Germinal center (tissue), 1 donor: ENCODE measurements around the gene NPAS1.
A peak's percentile ranks its signal among the peaks of the same experiment; 100 is the strongest.

ENCODE experiments used
- DNase-seq: peaks from one replicate; pipeline ENCODE4 v3.0.0; 2012; ENCODE audit warnings: mixed read lengths, low spot score

NPAS1 gene

GRCh38 chr19:47019431-47020041 is at the start of gene NPAS1:
Gene NPAS1 (plus strand): TSS chr19:47019837. CDS start chr19:47021048, 1,211 bp downstream.
- DNase-seq, result no peak

DNA sequence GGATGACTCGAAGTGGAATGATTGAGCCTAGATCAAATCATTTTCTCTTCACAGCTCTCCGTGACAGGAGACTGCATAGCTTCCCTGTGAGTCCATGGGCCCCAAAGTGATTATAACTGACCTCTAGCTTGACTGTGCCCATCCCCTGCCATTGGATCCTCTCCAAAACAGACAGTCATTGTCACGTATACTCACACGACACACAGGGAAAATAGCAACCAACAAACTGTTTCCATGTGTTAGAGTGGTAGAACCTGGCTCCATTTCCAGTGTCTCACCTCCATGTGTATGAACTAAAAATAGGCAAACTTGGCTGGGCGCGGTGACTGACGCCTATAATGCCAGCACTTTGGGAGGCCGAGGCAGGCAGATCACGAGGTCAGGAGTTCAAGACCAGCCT is 48.8 kb upstream of the NPAS1 start:
- DNase-seq, result no peak

DNA sequence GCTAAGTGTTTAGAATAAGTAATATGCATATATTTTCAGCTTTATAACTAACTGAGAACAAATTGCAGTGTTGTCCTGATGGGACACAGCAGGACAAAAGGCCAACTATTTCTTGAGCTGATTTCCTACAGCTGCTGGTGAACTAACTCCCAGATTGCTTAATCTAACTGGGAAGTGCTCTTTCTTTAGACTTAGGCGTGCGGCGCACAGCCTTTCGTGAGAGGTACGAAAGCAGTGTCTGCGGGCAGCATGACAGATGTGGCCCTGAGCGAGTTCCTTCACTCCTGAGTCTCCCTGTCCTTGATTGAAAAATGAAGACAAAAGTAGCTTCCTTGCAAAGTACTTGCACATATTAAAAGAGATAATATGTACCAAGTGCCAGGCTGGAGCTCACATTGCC is 47.3 kb upstream of the NPAS1 start:
- no peak for DNase-seq

DNA sequence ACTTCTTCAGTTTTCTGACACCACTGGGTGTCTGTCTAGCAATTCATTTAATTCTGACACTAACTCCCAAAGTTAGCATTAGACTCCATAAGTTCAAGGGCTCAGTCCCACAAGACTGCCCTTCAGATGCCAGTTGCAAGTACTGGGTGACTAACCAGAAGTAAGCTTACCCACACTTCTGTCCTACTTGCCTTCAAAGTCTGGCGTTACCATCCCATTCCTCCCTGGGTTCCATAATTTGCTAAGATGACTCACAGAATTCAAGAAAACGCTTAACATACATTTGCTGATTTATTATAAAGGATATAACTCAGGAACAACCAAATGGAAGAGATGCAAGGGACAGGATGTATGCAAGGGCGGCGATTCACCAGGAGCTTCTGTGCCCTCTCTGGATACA is 45.5 kb upstream of the NPAS1 start:
- no peak for DNase-seq

DNA sequence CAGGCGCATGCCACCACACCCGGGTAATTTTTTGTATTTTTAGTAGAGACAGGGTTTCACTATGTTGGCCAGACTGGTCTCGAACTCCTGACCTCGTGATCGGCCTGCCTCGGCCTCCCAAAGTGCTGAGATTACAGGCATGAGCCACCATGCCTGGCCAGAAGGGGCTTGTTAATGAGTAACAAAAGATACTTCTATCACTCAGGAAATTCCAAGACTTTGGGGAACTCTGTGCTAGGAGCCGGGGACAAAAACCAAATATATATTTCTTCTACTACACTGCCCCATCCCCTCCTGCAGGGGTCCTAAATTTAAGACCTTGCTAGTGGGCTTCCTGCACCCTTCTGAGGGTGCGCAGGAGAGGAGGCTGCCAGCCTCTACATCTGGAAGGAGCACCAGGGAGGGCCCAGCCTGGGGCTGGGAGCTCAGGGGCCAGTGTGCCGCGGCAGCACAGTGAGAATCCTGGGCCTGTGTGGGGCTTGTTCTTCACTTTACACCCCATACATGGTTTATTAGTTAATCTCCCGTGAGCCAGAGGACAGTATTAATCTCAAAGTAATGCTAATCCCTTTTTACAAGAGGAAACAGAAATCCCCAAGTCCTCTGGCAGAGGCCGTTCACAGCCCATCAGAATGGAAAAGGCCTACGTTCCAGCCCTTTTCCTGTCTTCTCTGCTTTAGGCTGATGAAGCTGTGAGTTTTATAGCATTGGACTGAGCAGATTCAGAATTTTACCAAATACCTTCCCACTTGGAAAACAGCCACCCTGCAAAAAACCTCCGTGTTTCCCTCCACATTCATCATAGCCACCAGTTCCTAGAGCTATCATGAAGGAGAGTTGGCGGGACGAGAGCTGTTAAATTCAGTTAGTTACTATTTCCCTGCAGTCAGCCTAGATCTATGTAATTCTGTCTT is 44.4 kb upstream of the NPAS1 start:
- no peak for DNase-seq

DNA sequence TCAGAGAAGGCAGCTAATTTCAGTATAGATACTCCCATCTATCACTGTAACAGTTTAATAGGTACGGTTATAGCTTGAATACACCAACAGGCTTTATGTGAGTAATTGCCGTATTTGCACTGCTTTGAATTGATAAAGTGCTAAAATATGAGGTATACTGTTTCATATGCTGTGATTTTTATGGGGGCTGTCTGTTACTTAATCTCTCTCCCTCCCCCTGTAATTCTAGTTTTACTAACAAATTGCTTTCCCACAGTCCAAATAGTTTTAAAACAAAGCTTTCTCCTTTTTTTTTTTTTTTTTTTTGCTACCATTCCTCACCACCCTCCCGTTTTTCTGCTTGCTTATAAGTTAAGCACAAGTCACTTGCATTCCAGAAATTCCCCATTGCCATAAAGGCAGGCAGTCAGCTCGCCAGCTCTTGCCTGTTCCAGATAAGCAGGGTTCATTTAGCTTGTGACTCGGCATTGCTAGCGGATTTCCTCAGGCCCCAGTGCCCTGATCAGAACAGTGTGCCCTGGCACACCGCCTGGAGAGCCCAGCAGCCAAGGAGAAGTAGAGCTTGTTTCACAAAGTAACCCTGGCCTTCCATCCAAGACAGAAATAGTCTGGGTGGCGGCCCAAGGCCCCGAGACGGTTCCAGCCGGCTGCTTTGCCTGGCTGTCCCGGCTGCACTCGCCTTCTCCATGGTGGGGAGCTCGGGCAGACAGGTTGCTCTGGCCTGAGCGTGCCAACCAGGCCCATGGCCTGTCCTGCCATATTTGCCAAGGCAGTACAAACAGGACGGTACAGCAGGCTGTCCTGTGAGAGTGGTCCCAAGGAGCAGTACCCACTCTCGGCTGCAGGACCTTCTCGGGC is 43.5 kb upstream of the NPAS1 start:
- no peak for DNase-seq

- DNase-seq, result no peak
Measured at GRCh38 chr19:46976845-46977320, 42.8 kb upstream of the NPAS1 start.

DNA sequence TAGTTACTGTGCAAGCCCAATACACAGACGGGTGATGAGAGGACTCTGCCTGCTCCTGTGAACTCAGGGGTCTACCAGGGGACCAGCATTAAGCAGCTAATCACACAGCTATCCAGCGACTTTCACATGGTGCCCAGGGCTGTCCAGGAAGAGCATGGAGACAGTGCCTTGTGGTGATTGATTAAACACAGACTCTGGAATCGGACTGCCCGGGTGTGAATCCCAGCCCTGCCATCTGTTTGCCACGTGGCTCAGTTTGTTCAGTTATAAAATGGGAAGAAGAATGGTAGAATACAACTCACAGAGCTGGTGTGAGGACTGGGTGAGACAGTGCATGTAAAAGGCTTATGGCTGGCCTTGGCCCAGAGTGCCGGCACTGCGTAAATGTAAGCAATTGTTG is 42.1 kb upstream of the NPAS1 start:
- DNase-seq, result no peak

DNA sequence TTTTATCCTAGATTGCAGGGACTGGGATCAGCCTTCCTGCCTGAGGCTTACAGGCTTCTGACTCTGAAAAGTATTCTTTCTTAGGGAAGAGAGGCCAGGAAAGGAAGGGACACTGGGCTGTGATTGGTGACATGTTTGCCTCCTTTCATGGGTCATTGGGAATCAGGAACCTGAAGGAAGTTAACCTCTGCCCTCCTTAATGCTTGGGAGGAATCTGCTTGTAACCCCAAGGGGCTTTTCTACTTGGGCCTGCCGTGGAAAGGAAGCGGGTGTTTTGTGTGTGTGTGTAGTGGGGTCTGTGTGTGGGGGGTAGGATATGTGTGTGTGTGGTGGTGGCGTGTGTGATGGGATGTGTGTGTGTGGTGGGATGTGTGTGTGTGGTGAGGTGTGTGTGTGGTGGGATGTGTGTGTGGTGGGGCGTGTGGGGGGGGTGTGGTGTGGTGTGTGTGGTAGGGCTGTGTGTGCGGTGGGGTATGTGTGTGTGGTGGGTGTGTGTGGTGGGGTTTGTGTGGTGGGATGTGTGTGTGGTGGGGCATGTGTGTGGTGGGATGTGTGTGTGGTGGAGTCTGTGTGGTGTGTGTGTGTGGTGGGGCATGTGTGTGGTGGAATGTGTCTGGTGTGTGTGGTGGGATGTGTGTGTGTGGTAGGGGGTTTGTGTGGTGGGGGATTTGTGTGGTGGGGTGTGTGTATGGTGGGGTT is 41.3 kb upstream of the NPAS1 start:
- no peak for DNase-seq

DNA sequence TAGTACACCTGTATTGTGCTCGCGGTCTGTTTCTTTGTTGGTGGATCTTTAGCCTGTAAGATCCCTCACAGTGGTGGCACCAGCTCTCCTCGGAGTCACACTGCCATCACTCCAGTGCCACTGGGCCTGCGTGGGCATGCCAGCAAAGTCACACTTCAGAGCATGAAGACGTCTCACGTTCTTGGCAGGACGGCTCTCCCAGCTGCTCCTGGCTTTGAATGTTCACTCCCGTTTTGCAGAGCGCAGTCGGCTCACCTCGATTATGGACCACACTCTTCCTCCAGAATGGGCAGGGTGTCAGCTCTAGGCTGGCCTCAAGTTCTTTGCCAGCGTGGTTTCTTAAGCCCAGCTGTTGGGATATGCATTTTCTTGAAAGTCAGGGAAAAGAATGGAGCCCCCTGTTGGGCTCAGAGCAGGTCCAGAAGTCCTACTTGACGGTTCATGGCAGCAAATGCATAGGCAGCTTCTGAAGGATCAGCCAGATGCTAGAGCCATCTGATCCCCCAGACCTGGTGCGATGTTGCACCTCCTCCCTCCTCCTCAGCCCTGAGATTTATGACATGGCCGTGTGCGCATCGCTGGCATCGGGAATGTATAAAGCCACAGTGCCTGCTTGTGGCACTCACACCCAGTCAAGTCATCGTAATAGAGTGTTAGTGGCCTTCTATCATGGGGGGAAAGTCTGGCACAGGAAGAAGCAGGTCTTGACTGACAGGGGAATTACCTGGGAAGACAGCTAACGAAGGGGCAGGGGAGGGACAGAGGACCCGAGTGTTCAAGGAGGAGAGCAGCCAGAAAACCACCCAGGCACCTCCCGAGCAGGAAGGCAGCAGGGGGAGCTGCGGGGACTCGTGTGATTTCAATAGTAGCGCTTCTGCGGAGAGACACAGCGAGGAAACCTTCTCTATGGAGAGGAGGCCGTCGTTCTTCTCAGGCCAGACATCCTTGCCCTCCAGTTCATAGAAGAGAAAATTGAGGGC is 40.2 kb upstream of the NPAS1 start:
- no peak for DNase-seq

- no peak for DNase-seq
Measured at GRCh38 chr19:46980761-46981160, 38.9 kb upstream of the NPAS1 start.

DNA sequence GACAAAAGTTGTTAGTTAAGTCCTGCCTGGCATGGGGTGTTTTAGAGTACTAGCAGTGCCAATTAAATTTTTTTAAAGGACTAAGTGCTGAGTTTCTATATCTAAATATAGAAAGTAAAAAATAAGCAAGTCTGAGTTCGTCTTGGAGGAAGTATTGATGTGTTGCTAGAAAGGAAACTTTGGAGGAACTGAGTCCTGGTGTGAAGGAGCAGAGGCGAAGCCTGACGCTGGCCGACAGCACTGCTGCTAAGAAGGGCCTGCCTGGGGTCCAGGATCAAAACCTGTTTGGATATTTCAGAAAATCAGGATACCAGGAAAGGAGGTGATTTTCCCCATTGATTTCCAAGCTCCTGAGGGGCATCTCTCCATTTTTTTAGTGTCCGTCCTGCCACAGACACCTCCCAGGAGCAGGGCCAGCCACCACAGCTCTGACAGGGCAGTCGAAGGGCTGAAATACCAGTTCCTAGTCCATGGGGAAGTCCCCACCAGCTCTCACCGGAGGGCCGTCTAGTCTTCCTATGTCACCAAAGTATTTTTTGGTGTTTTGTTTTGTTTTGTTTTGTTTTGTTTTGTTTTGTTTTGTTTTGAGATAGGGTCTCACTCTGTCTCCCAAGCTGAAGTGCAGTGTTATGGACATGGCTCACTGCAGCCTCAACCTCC is 38.2 kb upstream of the NPAS1 start:
- no peak for DNase-seq

- DNase-seq, result no peak
Measured at GRCh38 chr19:46983097-46983496, 36.5 kb upstream of the NPAS1 start.

DNA sequence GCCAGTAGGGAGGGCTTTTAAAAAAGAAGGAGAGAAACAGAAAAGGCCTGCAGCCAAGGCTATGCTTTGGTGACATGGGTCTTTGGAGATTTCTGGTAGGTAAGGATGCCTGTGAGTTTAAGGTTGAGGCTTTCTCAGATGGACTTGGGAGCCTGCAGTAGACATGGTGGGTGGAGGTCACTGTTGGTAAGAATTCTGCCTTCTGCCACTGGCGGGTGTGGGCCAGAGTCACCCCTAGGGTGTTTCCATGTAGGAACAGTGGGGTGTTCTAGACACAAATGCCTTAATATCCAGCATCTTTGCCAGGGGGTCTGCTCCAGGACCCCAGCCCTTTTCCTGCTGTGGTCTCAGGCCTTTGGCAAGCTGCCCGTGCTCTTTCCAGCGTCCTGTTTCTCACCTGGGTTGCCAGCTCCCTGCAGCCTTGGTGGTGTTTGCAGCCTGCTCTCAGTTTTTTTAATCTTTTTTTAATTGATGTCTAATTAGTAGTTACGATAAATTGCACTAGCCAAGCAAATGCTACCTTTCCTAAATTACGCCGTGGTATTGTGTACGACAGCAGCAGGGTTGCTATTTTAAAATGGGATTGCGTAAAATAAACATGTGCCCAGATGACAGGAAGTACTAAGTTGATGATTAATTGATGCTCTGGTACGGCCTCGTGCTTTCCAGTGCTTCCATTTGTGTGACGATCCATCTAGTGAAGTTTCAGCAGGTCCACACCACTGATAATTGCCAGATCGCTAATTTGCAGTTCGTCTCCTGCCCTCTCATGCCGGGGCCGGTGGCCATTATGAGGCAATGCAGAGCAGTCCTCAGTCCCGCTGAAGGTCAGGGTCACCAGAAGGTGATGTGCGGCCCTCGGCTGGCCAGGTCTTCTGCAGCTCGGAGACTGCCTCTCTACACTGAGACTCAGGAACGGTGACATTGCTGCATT is 35.3 kb upstream of the NPAS1 start:
- DNase-seq, result no peak

DNA sequence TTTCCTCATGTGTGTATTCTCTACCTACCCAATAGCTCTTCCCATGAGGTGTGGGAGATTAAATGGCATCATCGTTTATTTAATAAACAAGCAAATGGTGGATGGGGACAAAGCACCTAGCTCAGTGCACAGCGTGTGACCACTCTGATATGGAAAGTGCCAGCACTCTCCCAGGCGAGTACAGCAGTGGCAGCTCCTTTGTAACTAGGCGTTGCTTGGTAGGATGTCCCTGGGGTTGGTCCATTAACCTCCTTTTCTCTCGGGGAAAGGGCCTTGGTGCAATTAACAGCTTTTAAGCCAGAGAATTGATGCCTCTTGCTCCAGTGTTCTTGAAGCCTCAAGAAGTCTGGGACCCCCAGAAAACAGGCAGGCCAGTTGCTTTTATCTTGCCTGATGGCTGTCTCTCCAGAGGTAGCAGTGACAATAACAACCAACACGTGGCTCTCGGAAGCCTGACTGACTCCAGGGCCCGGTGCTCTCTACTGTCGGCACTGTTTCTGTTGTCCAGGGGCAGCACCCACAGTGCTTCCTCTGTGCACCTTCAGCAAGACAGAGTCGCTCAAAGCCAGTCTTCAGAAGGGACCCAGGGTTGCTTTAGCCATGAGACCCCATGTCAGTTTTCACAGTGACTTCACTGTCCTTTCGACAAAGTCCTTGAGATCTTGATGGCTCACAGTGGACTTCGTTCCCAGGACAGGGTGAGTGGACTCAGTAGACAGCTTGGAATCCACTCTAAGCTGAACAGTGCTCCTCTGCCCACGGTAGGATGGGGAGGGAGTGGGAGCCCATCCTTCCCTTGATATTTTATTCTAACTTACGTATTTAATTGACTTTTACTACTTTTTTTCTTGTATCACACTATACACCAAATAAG is 33.9 kb upstream of the NPAS1 start:
- no peak for DNase-seq

DNA sequence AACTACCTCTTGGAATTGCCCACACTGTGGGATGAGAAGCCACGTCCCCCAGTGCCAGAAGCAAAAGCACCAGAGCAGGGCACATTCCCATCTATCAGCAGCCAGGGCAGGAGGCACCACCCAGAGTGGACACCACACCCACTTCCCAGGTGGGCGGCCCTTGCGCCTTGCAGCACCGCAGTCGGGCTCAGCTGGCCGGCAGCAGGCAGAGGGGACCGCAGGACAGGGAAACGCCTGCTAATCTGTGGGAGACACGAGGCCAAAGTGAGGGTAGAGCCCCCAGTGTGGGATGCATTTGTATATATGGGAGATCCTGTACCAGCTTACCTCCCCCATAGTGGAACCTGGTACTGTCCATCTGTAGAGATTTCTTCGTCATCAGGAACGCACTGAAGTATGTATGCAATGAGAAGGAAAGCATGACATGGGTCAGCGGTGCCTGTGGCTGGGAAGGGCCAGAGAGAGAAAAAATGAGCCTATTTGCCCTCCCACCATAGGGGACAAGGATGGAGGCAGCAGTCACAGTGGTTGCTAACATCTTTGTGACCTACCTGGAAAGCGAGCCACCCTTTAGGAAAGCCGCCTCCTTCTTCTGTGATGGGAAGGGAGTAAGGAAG is 30.9 kb upstream of the NPAS1 start:
- no peak for DNase-seq

- DNase-seq, result peak; percentile 30
Measured at GRCh38 chr19:46990991-46991676, 28.5 kb upstream of the NPAS1 start.
